ENCODE data around the gene RACGAP1. TPM values are rescaled to one million over a fixed set of nuclear protein-coding genes. Genes with fewer than 3 reads are reported as not detected.
A peak's percentile ranks its signal among the peaks of the same experiment; 100 is the strongest.

The RACGAP1 gene
- total and polyA plus RNA-seq, 2 donors from 2014 or later = 5.0 to 7.7 TPM

GRCh38 chr12:49982246-49983087 is 42.8 kb downstream of the RACGAP1 start:
- FAIRE-seq = no peak

GRCh38 chr12:49980501-49981349 is 44.6 kb downstream of the RACGAP1 start:
- TF ChIP-seq CTCF (IDR thresholded peaks at IDR 0.05; ENCODE audit: borderline replicate concordance, extremely low read depth, insufficient read depth) = no peak
- no peak for DNase-seq
- no peaks in the 10 kb centered on the region for H3K36me3 ChIP-seq (ENCODE audit: control insufficient read depth in 2 of 3, insufficient read depth in 3 of 3, low read length in 3 of 3)
- no peak overlapping the region for H3K4me3 ChIP-seq (ENCODE audit: low read length in 3 of 3)
- no peaks in the 10 kb centered on the region for H3K27me3 ChIP-seq (ENCODE audit: control insufficient read depth, insufficient read depth, low read length)
- no peaks in the 10 kb centered on the region for H3K9me3 ChIP-seq (ENCODE audit: control insufficient read depth in 2 of 3, insufficient read depth in 1 of 3, low read length in 3 of 3)
- intact Hi-C loops (cut with DNase I) = no loop called here
- FAIRE-seq = no peak
- H3K27ac ChIP-seq (ENCODE audit: low read depth in 2 of 2, low read length in 2 of 2) = peak overlapping the region; percentile 24 to 44
- peaks cover 3 to 31% (median 12%) of the 10 kb centered on the region in 3 donors for H3K4me1 ChIP-seq (ENCODE audit: control insufficient read depth in 2 of 3, insufficient read depth in 2 of 3, low read depth in 1 of 3, low read length in 3 of 3)
- no peak overlapping the region for H3K9ac ChIP-seq (ENCODE audit: low read length in 3 of 3)

More at GRCh38 chr12:49982246-49983087, 42.8 kb downstream of the RACGAP1 start:
- intact Hi-C loops (cut with DNase I) = no loop called here
- DNase-seq = no peak
- Histone ChIP-seq H3K4me1 (ENCODE audit: control insufficient read depth in 2 of 3, insufficient read depth in 2 of 3, low read depth in 1 of 3, low read length in 3 of 3) (peaks cover 3 to 34% (median 12%) of the 10 kb centered on the region in 3 donors), H3K36me3 (ENCODE audit: control insufficient read depth in 2 of 3, insufficient read depth in 3 of 3, low read length in 3 of 3) (no peaks in the 10 kb centered on the region), H3K9ac (ENCODE audit: low read length in 3 of 3) (peak overlapping the region in 1 of 3 donors; percentile 8), H3K27me3 (ENCODE audit: control insufficient read depth, insufficient read depth, low read length) (no peaks in the 10 kb centered on the region), H3K4me3 (ENCODE audit: low read length in 3 of 3) (no peak overlapping the region), H3K9me3 (ENCODE audit: control insufficient read depth in 2 of 3, insufficient read depth in 1 of 3, low read length in 3 of 3) (no peaks in the 10 kb centered on the region), H3K27ac (ENCODE audit: low read depth in 2 of 2, low read length in 2 of 2) (peak overlapping the region in 1 of 2 donors; percentile 14)
- no peak for TF ChIP-seq CTCF (IDR thresholded peaks at IDR 0.05; ENCODE audit: borderline replicate concordance, extremely low read depth, insufficient read depth)

GRCh38 chr12:49979791-49980190 is 45.5 kb downstream of the RACGAP1 start:
- H3K36me3 ChIP-seq (ENCODE audit: control insufficient read depth in 2 of 3, insufficient read depth in 3 of 3, low read length in 3 of 3) = no peaks in the 10 kb centered on the region
- peaks cover 3 to 31% (median 12%) of the 10 kb centered on the region in 3 donors for H3K4me1 ChIP-seq (ENCODE audit: control insufficient read depth in 2 of 3, insufficient read depth in 2 of 3, low read depth in 1 of 3, low read length in 3 of 3)
- H3K9me3 ChIP-seq (ENCODE audit: control insufficient read depth in 2 of 3, insufficient read depth in 1 of 3, low read length in 3 of 3) = no peaks in the 10 kb centered on the region
- no peaks in the 10 kb centered on the region for H3K27me3 ChIP-seq (ENCODE audit: control insufficient read depth, insufficient read depth, low read length)
- no peak overlapping the region for H3K9ac ChIP-seq (ENCODE audit: low read length in 3 of 3)
- H3K4me3 ChIP-seq (ENCODE audit: low read length in 3 of 3) = no peak overlapping the region
- DNase-seq (no peak), FAIRE-seq (no peak)
- intact Hi-C loops (cut with DNase I) = no loop called here
- no peak for TF ChIP-seq CTCF (IDR thresholded peaks at IDR 0.05; ENCODE audit: borderline replicate concordance, extremely low read depth, insufficient read depth)
- H3K27ac ChIP-seq (ENCODE audit: low read depth in 2 of 2, low read length in 2 of 2) = no peak overlapping the region

All from kidney (tissue), 14 donors.